B cell (primary cell): ENCODE data around the gene MCM6. TPM values are rescaled to one million over a fixed set of nuclear protein-coding genes. Genes with fewer than 3 reads are reported as not detected.

Experiments
- ATAC-seq: fragments of 200-7000 bp; cut with Tn5 transposase; one replicate; pipeline ENCODE4 v1.10.0; 2021; ENCODE audit warnings: low read depth, mild to moderate bottlenecking, moderate number of reproducible peaks, moderate library complexity
- CTCF ChIA-PET: fragments of 350-600 bp; sonication (Branson Sonifier 250); formaldehyde crosslinking; loops from one replicate; lab custom pipeline; 2021; ENCODE audit warnings: antibody characterized with exemption, inconsistent platforms; lab: Charles Lee
- POLR2A ChIA-PET: fragments of 350-600 bp; sonication (Branson Sonifier 250); formaldehyde crosslinking; loops from one replicate; lab custom pipeline; 2021; ENCODE audit warnings: antibody characterized with exemption; lab: Charles Lee
- DNase-seq: peaks from one replicate; pipeline ENCODE4 v3.0.0; 2013
- H2AFZ ChIP-seq: 2 replicates; pipeline ENCODE4 v1.6.1; 2012; ENCODE audit warnings: mild to moderate bottlenecking, low read depth, low read length; ENCODE audit not compliant: insufficient read depth, poor library complexity, severe bottlenecking
- H3K27ac ChIP-seq, 2 donors: 1 replicate in 1 of 2; 2 replicates in 1 of 2; pipeline ENCODE4 v1.5.1; 2012 to 2013; ENCODE audit warnings: low read length in 2 of 2, mild to moderate bottlenecking in 2 of 2, moderate library complexity in 1 of 2
- H3K27me3 ChIP-seq, 4 experiments: fragments of 200-600 bp in 1 of 4; sonication (generic) in 1 of 4; replicated peaks in 1 of 4; 1 replicate in 2 of 4; 2 replicates in 2 of 4; pipeline versions ENCODE4 v1.6.1 to v1.7.0; 2013 to 2016; ENCODE audit warnings: low read length in 3 of 4, mild to moderate bottlenecking in 2 of 4, mixed read lengths in 1 of 4, moderate library complexity in 1 of 4; ENCODE audit not compliant: insufficient read depth in 4 of 4, control insufficient read depth in 3 of 4; ENCODE audit errors: control extremely low read depth in 1 of 4
- H3K36me3 ChIP-seq, 2 experiments: replicated peaks in 1 of 2; 1 replicate in 1 of 2; 2 replicates in 1 of 2; pipeline versions ENCODE4 v1.6.1 to v1.7.1; 2013; ENCODE audit warnings: low read length in 1 of 2; ENCODE audit not compliant: insufficient read depth in 2 of 2, control insufficient read depth in 1 of 2; ENCODE audit errors: control extremely low read depth in 1 of 2, extremely low read depth in 1 of 2
- H3K4me1 ChIP-seq, 2 donors: fragments of 200-600 bp in 1 of 2; sonication (generic) in 1 of 2; 1 replicate in 1 of 2; 2 replicates in 1 of 2; pipeline versions ENCODE4 v1.5.1 to v1.6.1; 2013 to 2017; ENCODE audit warnings: low read length in 2 of 2; ENCODE audit not compliant: control insufficient read depth in 2 of 2, insufficient read depth in 2 of 2
- H3K4me2 ChIP-seq: replicated peaks from 2 replicates; pipeline ENCODE3; 2012; ENCODE audit warnings: mild to moderate bottlenecking, low read depth, low read length; ENCODE audit not compliant: poor library complexity, severe bottlenecking
- H3K4me3 ChIP-seq, 5 experiments: fragments of 200-600 bp in 1 of 5; sonication (generic) in 1 of 5; 1 replicate in 3 of 5; 2 replicates in 2 of 5; pipeline versions ENCODE4 v1.5.1 to v1.7.0; 2011 to 2016; ENCODE audit warnings: low read length in 4 of 5, mild to moderate bottlenecking in 4 of 5, low read depth in 2 of 5, control low read depth in 1 of 5, moderate library complexity in 1 of 5; ENCODE audit not compliant: insufficient read depth in 1 of 5; ENCODE audit errors: control extremely low read depth in 1 of 5, extremely low read depth in 1 of 5
- H3K79me2 ChIP-seq: fragments of 200-600 bp; sonication (generic); one replicate; pipeline ENCODE4 v1.6.0; 2016; ENCODE audit warnings: low read length; ENCODE audit not compliant: control insufficient read depth, insufficient read depth
- H3K9ac ChIP-seq: fragments of 200-600 bp; sonication (generic); 2 replicates; pipeline ENCODE4 v1.6.1; 2017; ENCODE audit warnings: mild to moderate bottlenecking, low read length, moderate library complexity
- H3K9me3 ChIP-seq, 3 donors: one replicate each; pipeline versions ENCODE4 v1.6.1 to v1.7.1; 2013; ENCODE audit warnings: low read length in 2 of 3; ENCODE audit not compliant: control insufficient read depth in 2 of 3, insufficient read depth in 1 of 3; ENCODE audit errors: control extremely low read depth in 1 of 3
- H4K20me1 ChIP-seq: 2 replicates; pipeline ENCODE4 v1.6.0; 2012; ENCODE audit warnings: mild to moderate bottlenecking, low read length; ENCODE audit not compliant: insufficient read depth, control insufficient read depth, poor library complexity, severe bottlenecking
- H3K27ac Mint-ChIP-seq: one replicate; pipeline ENCODE4 v1.8.0; 2021; ENCODE audit warnings: mixed read lengths
- H3K27me3 Mint-ChIP-seq: one replicate; pipeline ENCODE4 v1.8.0; 2021; ENCODE audit warnings: mixed read lengths
- H3K4me1 Mint-ChIP-seq: one replicate; pipeline ENCODE4 v1.8.0; 2021; ENCODE audit warnings: mixed read lengths
- H3K4me3 Mint-ChIP-seq: one replicate; pipeline ENCODE4 v1.8.0; 2021; ENCODE audit warnings: mixed read lengths
- H3K9me3 Mint-ChIP-seq: one replicate; pipeline ENCODE4 v1.8.0; 2022; ENCODE audit warnings: mixed read lengths; ENCODE audit not compliant: insufficient read depth
- CTCF ChIP-seq: fragments of 200-600 bp; IDR thresholded peaks from one replicate; pipeline ENCODE4 v1.8.0; 2022; ENCODE audit warnings: antibody characterized with exemption, mild to moderate bottlenecking
- EZH2 ChIP-seq: IDR thresholded peaks from 2 replicates; pipeline ENCODE4 v1.6.1; 2012; ENCODE audit warnings: borderline replicate concordance, low read depth, mild to moderate bottlenecking, moderate library complexity, low read length; ENCODE audit not compliant: insufficient read depth, poor library complexity, severe bottlenecking
- WGBS: methylation state at CpG from one replicate; pipeline ENCODE4 v1.1.5; 2013; ENCODE audit warnings: missing lambda C conversion rate; ENCODE audit not compliant: insufficient coverage; 5-methylcytosine and 5-hydroxymethylcytosine counted together
- intact Hi-C: fragments of 100-400 bp; cut with micrococcal nuclease; formaldehyde crosslinking; loops from one replicate; pipeline ENCODE4 v1.10.0; 2022
- polyA plus RNA-seq: library from polyadenylated mRNA; depleted of rRNA; stranded (reverse); fragments of >200 nt; gene quantifications from 2 replicates; pipeline ENCODE4 v1.2.3, GENCODE V29; 2012
- total RNA-seq, 2 donors: library from RNA; stranded (reverse); fragments of 120-200 nt in 1 of 2; gene quantifications; 1 replicate in 1 of 2; 2 replicates in 1 of 2; pipeline versions ENCODE4 v1.2.3 to v1.2.4, GENCODE V29; 2013 to 2022

MCM6 gene
- total and polyA plus RNA-seq, 2 donors (not counting 1 experiment from before 2014, with no cell fraction given) = 2.3 to 30.0 TPM

GRCh38 chr2:135850892-135851668 lies 25.2 kb downstream of the MCM6 start:
- Mint-ChIP-seq H3K4me3 (no peak overlapping the region), H3K9me3 (no peaks in the 10 kb centered on the region), H3K27me3 (no peaks in the 10 kb centered on the region), H3K4me1 (no peaks in the 10 kb centered on the region), H3K27ac (no peak overlapping the region)
- Histone ChIP-seq H3K36me3 (peaks cover 0 to 6% of the 10 kb centered on the region in 2 experiments), H2AFZ (no peak overlapping the region), H3K27ac (no peak overlapping the region), H3K4me3 (no peak overlapping the region), H4K20me1 (no peaks in the 10 kb centered on the region), H3K9me3 (no peaks in the 10 kb centered on the region), H3K79me2 (no peaks in the 10 kb centered on the region), H3K4me2 (no peak overlapping the region), H3K4me1 (no peaks in the 10 kb centered on the region), H3K9ac (no peak overlapping the region), H3K27me3 (no peaks in the 10 kb centered on the region)
- ATAC-seq = no peak
- CTCF ChIA-PET = no interaction called here
- 97% methylated on average over 9 of the region's 17 CpGs for WGBS
- intact Hi-C loops = no loop called here
- DNase-seq = no peak
- TF ChIP-seq EZH2 (no peak), CTCF (no peak)
- POLR2A ChIA-PET = no interaction called here

GRCh38 chr2:135849087-135849486 lies 27.2 kb downstream of the MCM6 start:
- H3K36me3 ChIP-seq = peaks cover 0 to 5% of the 10 kb centered on the region in 2 experiments
- H4K20me1 ChIP-seq = no peaks in the 10 kb centered on the region
- no peak overlapping the region for H3K4me3 Mint-ChIP-seq
- no peak for DNase-seq
- TF ChIP-seq EZH2 = no peak
- no peak for TF ChIP-seq CTCF
- H3K27ac Mint-ChIP-seq = no peak overlapping the region
- CTCF ChIA-PET = no interaction called here
- no peaks in the 10 kb centered on the region for H3K27me3 ChIP-seq
- H3K4me3 ChIP-seq = no peak overlapping the region
- H3K4me1 ChIP-seq = no peaks in the 10 kb centered on the region
- POLR2A ChIA-PET = no interaction called here
- H3K9ac ChIP-seq = no peak overlapping the region
- no CpG with 5 or more reads among the region's 3 CpGs for WGBS
- no peaks in the 10 kb centered on the region for H3K27me3 Mint-ChIP-seq
- intact Hi-C loops = no loop called here
- ATAC-seq = no peak
- no peaks in the 10 kb centered on the region for H3K9me3 Mint-ChIP-seq
- no peaks in the 10 kb centered on the region for H3K9me3 ChIP-seq
- H3K79me2 ChIP-seq = no peaks in the 10 kb centered on the region
- no peak overlapping the region for H3K27ac ChIP-seq
- H2AFZ ChIP-seq = no peak overlapping the region
- no peak overlapping the region for H3K4me2 ChIP-seq
- H3K4me1 Mint-ChIP-seq = no peaks in the 10 kb centered on the region
